Kidney (tissue), 14 donors: ENCODE measurements around the gene MDFI. TPM values are rescaled to one million over a fixed set of nuclear protein-coding genes. Genes with fewer than 3 reads are reported as not detected.
A peak's percentile ranks its signal among the peaks of the same experiment; 100 is the strongest.

Source experiments
- DNase-seq, 5 donors: peaks; one replicate each; pipeline ENCODE4 v3.0.0-alpha.2; 2013 to 2020
- FAIRE-seq: peaks from 2 replicates; lab custom pipeline; 2012; peaks lifted over from hg19 to GRCh38; lab: Jason Lieb, UNC
- H3K27ac ChIP-seq, 2 donors: one replicate each; pipeline ENCODE4 v1.7.0; 2013; ENCODE audit warnings: low read depth in 2 of 2, low read length in 2 of 2, inconsistent platforms in 1 of 2
- H3K27me3 ChIP-seq: one replicate; pipeline ENCODE4 v1.7.1; 2013; ENCODE audit warnings: low read length, inconsistent platforms; ENCODE audit not compliant: control insufficient read depth, insufficient read depth
- H3K36me3 ChIP-seq, 3 donors: one replicate each; pipeline versions ENCODE4 v1.7.0 to v1.7.1; 2013; ENCODE audit warnings: low read length in 3 of 3, control low read depth in 1 of 3, inconsistent platforms in 1 of 3; ENCODE audit not compliant: insufficient read depth in 3 of 3, control insufficient read depth in 2 of 3
- H3K4me1 ChIP-seq, 3 donors: one replicate each; pipeline versions ENCODE4 v1.7.0 to v1.7.1; 2013; ENCODE audit warnings: low read length in 3 of 3, inconsistent platforms in 1 of 3, low read depth in 1 of 3; ENCODE audit not compliant: control insufficient read depth in 2 of 3, insufficient read depth in 2 of 3
- H3K4me3 ChIP-seq, 3 donors: one replicate each; pipeline versions ENCODE4 v1.7.0 to v1.8.1; 2013; ENCODE audit warnings: low read length in 3 of 3, control low read depth in 1 of 3, inconsistent platforms in 1 of 3
- H3K9ac ChIP-seq, 3 donors: one replicate each; pipeline versions ENCODE4 v1.7.0 to v1.7.1; 2013; ENCODE audit warnings: low read length in 3 of 3, control low read depth in 1 of 3, inconsistent platforms in 1 of 3
- H3K9me3 ChIP-seq, 3 donors: one replicate each; pipeline versions ENCODE4 v1.7.0 to v1.7.1; 2013; ENCODE audit warnings: low read length in 3 of 3, control low read depth in 1 of 3, inconsistent platforms in 1 of 3; ENCODE audit not compliant: control insufficient read depth in 2 of 3, insufficient read depth in 1 of 3
- intact Hi-C: fragments of 100-400 bp; cut with DNase I; formaldehyde crosslinking; loops from one replicate; pipeline ENCODE4 v1.11.1; 2022
- polyA plus RNA-seq: library from polyadenylated mRNA; stranded (reverse); fragments of 350-450 nt; fragmentation: Illumina TruSeq; extraction: RNeasy Lipid Tissue Mini Kit (QIAGEN cat#74804); gene quantifications from one replicate; pipeline ENCODE4 v1.2.3, GENCODE V29; 2014; ENCODE audit warnings: low read depth, low replicate concordance; ENCODE audit not compliant: insufficient read depth
- total RNA-seq: library from RNA; stranded (reverse); fragmentation: NEBNext Ultra II Directional; extraction: Animal tissue kit (Norgen Biotek cat#: 25700); gene quantifications from one replicate; pipeline ENCODE4 v1.2.1, GENCODE V29; 2021
- TF ChIP-seq, protein P1 (sequence below): IDR thresholded peaks from 3 replicates; pipeline ENCODE4 v1.5.1; 2012; ENCODE audit warnings: mild to moderate bottlenecking, moderate library complexity, borderline replicate concordance; ENCODE audit not compliant: insufficient read depth; ENCODE audit errors: extremely low read depth
- donor health status: control.
- donor health status: control.
- donor health status: control.
- donor health status: control.
- donor health status: control.
- donor health status: DM: yes; HTN: yes; CAD: no.
- donor health status: Normal renal cell carcinoma (clear cell type).

MDFI gene
- total and polyA plus RNA-seq, 2 donors from 2014 or later = 2.3 to 16.9 TPM

DNA sequence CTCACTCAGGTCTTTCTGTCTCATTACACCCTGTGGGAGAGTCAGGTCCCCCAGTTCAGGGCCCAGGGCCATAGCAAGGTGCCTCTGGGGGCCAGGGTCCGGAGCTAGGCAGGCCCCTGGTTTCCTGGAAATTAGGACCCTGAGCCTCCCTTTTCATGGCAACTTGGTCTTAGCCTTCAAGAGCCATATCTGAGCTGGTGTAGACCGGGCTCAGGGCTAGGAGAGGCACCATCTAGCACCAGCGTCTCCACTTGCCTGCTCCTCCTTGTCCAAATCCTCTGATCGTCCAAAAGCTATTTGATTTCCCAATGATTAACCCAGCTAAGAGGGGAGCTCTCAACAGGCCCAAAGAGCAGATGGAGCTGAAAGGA lies 5.6 kb downstream of the MDFI start:
- H3K9me3 ChIP-seq = no peaks in the 10 kb centered on the region
- H3K4me3 ChIP-seq = no peak overlapping the region
- intact Hi-C loops = no loop called here
- DNase-seq (peak in 1 of 5 donors; percentile 27), FAIRE-seq (no peak)
- no peaks in the 10 kb centered on the region for H3K36me3 ChIP-seq
- TF ChIP-seq, protein P1, sequence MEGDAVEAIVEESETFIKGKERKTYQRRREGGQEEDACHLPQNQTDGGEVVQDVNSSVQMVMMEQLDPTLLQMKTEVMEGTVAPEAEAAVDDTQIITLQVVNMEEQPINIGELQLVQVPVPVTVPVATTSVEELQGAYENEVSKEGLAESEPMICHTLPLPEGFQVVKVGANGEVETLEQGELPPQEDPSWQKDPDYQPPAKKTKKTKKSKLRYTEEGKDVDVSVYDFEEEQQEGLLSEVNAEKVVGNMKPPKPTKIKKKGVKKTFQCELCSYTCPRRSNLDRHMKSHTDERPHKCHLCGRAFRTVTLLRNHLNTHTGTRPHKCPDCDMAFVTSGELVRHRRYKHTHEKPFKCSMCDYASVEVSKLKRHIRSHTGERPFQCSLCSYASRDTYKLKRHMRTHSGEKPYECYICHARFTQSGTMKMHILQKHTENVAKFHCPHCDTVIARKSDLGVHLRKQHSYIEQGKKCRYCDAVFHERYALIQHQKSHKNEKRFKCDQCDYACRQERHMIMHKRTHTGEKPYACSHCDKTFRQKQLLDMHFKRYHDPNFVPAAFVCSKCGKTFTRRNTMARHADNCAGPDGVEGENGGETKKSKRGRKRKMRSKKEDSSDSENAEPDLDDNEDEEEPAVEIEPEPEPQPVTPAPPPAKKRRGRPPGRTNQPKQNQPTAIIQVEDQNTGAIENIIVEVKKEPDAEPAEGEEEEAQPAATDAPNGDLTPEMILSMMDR = no peak
- no peak overlapping the region for H3K27ac ChIP-seq
- no peaks in the 10 kb centered on the region for H3K27me3 ChIP-seq
- H3K4me1 ChIP-seq = peaks cover 3 to 8% (median 4%) of the 10 kb centered on the region in 3 donors
- no peak overlapping the region for H3K9ac ChIP-seq

DNA sequence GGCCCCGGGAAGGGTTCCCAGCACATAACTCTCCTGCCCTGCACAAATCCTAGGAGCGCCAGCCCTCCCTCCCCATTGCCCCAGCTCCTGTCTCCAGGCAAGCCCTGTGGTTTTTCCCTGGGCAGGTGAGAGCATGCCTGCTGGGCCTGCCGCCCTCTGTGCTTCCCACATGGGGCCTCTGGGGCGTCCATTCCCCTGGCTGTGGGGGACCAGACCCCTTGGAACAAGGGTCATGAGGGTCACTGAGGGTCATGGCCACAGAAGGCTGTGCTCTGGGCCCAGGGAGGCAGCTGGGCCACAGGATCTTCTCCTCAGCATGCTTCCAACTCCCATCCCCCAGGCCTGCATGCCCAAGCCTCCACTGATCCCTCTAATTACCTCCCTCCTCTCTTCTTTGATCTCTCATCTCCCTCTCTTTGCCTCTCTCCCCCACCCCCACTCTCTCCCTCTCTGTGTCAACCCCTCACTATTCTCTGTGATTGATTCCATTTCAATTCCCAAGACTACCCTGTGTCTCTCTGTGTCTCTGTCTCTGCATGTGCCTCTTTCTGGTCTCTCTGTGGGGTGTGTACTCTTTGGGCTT lies 6.1 kb downstream of the MDFI start:
- H3K4me3 ChIP-seq = no peak overlapping the region
- DNase-seq (peak in 2 of 5 donors; percentile 60 to 61), FAIRE-seq (no peak)
- H3K36me3 ChIP-seq = no peaks in the 10 kb centered on the region
- intact Hi-C loops = no loop called here
- H3K27ac ChIP-seq = no peak overlapping the region
- H3K27me3 ChIP-seq = no peaks in the 10 kb centered on the region
- peaks cover 3 to 8% (median 4%) of the 10 kb centered on the region in 3 donors for H3K4me1 ChIP-seq
- H3K9me3 ChIP-seq = no peaks in the 10 kb centered on the region
- TF ChIP-seq, protein P1 = no peak
- H3K9ac ChIP-seq = no peak overlapping the region

DNA sequence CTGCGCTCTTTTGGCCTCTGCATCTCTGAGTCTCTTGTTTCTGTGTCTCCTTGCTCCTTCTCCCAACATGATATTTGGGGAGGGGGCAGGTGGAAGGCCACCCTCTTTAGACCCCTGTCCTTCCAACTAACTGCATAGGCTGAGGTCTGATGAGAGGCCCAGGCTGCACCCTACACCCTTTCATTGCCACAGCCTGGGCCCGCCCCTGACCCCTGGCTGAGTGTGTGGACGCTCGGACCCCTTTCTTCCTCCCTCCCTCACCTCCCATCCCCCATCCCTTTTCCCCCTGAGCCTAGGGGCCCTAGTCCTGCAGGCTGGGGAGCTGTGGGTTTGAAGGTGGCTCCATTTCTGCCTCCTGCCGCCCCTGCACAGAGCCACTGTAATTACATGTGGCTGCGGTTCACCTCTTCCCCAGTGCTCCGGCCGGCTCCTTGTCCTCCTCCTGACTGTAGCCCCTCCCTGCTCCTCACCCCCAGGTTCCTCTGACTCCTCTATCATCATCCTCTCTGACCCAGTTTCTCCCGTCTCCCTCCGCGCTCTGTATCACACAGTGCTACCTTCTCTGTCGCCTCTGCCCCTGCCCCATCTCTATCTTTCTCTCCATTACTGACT lies 6.8 kb downstream of the MDFI start:
- no peaks in the 10 kb centered on the region for H3K9me3 ChIP-seq
- no peak for FAIRE-seq
- H3K27ac ChIP-seq = no peak overlapping the region
- no peaks in the 10 kb centered on the region for H3K27me3 ChIP-seq
- no peak overlapping the region for H3K9ac ChIP-seq
- intact Hi-C loops = no loop called here
- H3K36me3 ChIP-seq = no peaks in the 10 kb centered on the region
- no peak overlapping the region for H3K4me3 ChIP-seq
- H3K4me1 ChIP-seq = peaks cover 3 to 8% (median 4%) of the 10 kb centered on the region in 3 donors
- peak in 2 of 5 donors; percentile 40 to 49 for DNase-seq
- TF ChIP-seq, protein P1 = no peak
